GM12872 (cell line): Measurements from ENCODE around the gene LIN7B.

Experiments
- TF ChIP-seq, protein P1 (sequence below): IDR thresholded peaks from 3 replicates; pipeline ENCODE4 v1.5.1; 2011; ENCODE audit warnings: low read depth, mild to moderate bottlenecking, low read length, moderate library complexity; ENCODE audit not compliant: insufficient read depth

LIN7B gene

GRCh38 chr19:49148784-49149651, 34.8 kb downstream of the LIN7B start:
- TF ChIP-seq, protein P1, sequence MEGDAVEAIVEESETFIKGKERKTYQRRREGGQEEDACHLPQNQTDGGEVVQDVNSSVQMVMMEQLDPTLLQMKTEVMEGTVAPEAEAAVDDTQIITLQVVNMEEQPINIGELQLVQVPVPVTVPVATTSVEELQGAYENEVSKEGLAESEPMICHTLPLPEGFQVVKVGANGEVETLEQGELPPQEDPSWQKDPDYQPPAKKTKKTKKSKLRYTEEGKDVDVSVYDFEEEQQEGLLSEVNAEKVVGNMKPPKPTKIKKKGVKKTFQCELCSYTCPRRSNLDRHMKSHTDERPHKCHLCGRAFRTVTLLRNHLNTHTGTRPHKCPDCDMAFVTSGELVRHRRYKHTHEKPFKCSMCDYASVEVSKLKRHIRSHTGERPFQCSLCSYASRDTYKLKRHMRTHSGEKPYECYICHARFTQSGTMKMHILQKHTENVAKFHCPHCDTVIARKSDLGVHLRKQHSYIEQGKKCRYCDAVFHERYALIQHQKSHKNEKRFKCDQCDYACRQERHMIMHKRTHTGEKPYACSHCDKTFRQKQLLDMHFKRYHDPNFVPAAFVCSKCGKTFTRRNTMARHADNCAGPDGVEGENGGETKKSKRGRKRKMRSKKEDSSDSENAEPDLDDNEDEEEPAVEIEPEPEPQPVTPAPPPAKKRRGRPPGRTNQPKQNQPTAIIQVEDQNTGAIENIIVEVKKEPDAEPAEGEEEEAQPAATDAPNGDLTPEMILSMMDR, result no peak

GRCh38 chr19:49149652-49150105, 35.5 kb downstream of the LIN7B start:
- TF ChIP-seq, protein P1, result no peak

DNA sequence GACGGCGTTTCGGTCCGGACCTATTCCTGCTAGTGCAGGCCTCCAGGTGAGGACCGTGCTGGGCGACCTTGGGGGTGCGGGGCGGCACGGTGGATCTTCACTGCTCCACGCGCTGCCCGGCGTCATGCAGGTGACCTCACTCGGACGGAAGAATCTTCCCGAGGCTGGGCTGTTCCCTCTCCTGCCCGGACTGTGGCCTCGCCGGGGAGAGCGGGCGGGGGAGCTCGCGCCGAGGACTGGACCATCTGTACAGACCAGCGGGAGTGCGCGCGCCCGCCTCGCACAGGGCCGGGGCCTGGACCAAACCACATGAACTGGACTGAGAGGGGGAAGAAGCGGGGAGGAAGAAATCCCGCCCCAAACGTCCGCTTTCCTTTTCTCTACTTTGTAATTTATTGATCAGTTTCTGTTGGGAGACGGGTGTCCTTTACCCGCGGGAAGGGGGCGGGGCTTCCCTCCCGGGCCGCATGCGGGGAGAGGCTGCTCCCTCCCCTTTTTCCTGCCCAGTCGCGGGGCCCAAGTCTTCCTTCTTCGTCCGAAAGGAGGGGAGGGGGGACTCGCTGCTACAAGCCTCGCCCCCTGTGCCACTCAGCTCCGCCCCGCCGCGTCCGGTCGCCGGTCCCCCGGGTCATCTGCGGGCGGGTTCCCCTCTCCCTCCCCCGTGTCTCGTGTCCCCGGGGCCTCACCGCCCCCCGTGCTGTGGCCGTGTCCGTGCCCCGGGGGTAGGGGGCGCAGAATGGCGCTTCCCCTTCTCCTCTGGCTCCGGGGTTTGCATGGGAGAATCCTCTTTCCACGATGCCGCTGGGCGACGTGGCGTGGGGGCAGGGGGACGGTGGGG, 36.2 kb downstream of the LIN7B start:
- TF ChIP-seq, protein P1, result no peak

DNA sequence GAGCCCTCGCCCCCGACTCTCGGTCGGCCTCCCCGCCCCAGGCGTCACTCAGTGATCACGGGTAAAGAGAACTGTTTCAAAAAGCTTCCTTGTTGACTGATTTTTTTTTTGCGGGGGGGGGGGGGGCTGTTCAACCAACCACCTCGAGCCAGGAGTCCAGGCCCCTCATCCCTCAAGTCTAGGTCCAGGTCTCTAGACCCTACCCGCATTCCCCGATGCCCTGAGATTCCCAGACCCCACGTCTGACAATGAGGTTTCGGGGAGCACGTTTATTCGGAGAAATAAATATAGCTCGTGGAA, 36.7 kb downstream of the LIN7B start:
- TF ChIP-seq, protein P1, result no peak

DNA sequence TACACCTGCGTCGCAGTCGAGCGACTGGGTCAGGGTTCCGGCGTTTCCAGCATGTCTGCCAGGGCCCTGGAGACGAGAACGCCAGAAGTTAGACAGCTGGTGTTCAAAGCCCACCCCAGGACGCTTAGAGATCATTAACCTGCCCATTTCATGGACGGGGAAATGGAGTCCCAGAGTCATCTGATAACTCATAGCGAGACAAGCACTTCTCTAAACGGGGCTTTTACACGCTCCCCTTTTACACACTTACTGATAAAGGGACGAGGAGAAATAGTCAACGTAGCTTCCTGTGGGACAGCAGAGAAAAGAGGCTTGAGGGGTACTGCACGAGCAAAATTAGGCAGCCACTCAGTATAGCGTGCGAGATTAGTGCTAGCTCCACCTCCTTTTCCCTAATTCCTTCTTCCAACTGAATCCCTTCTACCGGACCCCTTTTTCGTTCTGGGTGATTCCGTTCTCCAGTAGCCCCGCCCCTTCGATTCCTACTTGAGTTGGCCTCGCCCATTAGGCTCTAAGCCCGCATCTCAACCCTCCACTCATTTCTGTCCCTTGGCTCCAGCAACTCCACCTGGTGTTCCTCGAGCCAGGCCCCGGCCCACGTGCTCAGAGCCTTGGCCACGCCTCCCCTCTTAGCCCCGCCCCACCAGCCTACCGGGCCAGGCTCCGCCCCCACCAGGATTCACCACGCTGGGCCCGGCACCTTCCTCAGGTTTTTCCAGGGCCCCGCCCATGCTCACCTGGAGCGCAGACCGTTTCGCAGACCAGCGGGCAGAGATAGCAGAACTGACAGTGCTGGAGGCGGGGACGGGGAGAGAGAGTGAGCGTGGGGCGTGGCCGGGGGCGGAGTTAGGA, 37.3 kb downstream of the LIN7B start:
- TF ChIP-seq, protein P1, result no peak

GRCh38 chr19:49152119-49152550, 38.0 kb downstream of the LIN7B start:
- TF ChIP-seq, protein P1, result no peak
